Caco-2 (cell line): ENCODE results near the gene RBPJL. TPM values are rescaled to one million over a fixed set of nuclear protein-coding genes. Genes with fewer than 3 reads are reported as not detected.

ENCODE experiments used
- BruUV-seq: library from RNA; stranded (reverse); fragments of 400-500 nt; replicated peaks from 2 replicates; lab custom pipeline; 2021; lab: Mats Ljungman, UMichigan
- CTCF ChIA-PET: fragments of 300-600 bp; sonication (Branson Sonifier 250); formaldehyde crosslinking; loops from one replicate; lab custom pipeline; 2022; ENCODE audit warnings: antibody characterized with exemption; lab: Charles Lee
- POLR2A ChIA-PET: fragments of 300-600 bp; sonication (Branson Sonifier 250); formaldehyde crosslinking; loops from one replicate; lab custom pipeline; 2022; ENCODE audit warnings: antibody characterized with exemption; lab: Charles Lee
- DNase-seq, 2 experiments: peaks; one replicate each; pipeline versions ENCODE4 v3.0.0 to v3.0.0-alpha.2; 2020 to 2022
- H3K27me3 ChIP-seq: replicated peaks from 2 replicates; pipeline ENCODE4 v1.6.0; 2011; ENCODE audit warnings: low read length; ENCODE audit not compliant: control insufficient read depth, insufficient read depth
- H3K36me3 ChIP-seq: 2 replicates; pipeline ENCODE4 v1.5.1; 2011; ENCODE audit warnings: low read length; ENCODE audit not compliant: control insufficient read depth, insufficient read depth
- H3K4me1 ChIP-seq: fragments of 250-450 bp; sonication (Bioruptor Pico); 2 replicates; pipeline ENCODE4 v1.5.1; 2020; ENCODE audit warnings: mild to moderate bottlenecking
- H3K4me3 ChIP-seq: 2 replicates; pipeline ENCODE4 v1.5.1; 2011; ENCODE audit warnings: low read depth, mild to moderate bottlenecking, control low read depth, low read length
- H3K9me3 ChIP-seq: fragments of 250-450 bp; sonication (Bioruptor Pico); 2 replicates; pipeline ENCODE4 v1.5.1; 2020; ENCODE audit warnings: mild to moderate bottlenecking, moderate library complexity
- H3K27ac Mint-ChIP-seq: one replicate; pipeline ENCODE4 v1.8.0; 2022; ENCODE audit warnings: mixed read lengths; ENCODE audit not compliant: unreplicated experiment
- H3K27me3 Mint-ChIP-seq: one replicate; pipeline ENCODE4 v1.8.0; 2022; ENCODE audit warnings: mixed read lengths; ENCODE audit not compliant: insufficient read depth, unreplicated experiment
- H3K36me3 Mint-ChIP-seq: one replicate; pipeline ENCODE4 v1.8.0; 2022; ENCODE audit warnings: mild to moderate bottlenecking, mixed read lengths; ENCODE audit not compliant: insufficient read depth, unreplicated experiment
- H3K4me1 Mint-ChIP-seq: one replicate; pipeline ENCODE4 v1.8.0; 2022; ENCODE audit warnings: low read depth, mixed read lengths; ENCODE audit not compliant: unreplicated experiment
- H3K4me3 Mint-ChIP-seq: one replicate; pipeline ENCODE4 v1.8.0; 2022; ENCODE audit warnings: mild to moderate bottlenecking, moderate library complexity, mixed read lengths; ENCODE audit not compliant: unreplicated experiment
- H3K9me3 Mint-ChIP-seq: one replicate; pipeline ENCODE4 v1.8.0; 2022; ENCODE audit warnings: mixed read lengths; ENCODE audit not compliant: unreplicated experiment
- CTCF ChIP-seq, 2 experiments: fragments of 200-600 bp in 1 of 2; IDR thresholded peaks; 1 replicate in 1 of 2; 2 replicates in 1 of 2; pipeline versions ENCODE4 v1.5.1 to v1.8.0; 2011 to 2022; ENCODE audit warnings: antibody characterized with exemption in 1 of 2, control low read depth in 1 of 2, inconsistent platforms in 1 of 2, low read depth in 1 of 2, low read length in 1 of 2, mild to moderate bottlenecking in 1 of 2, moderate library complexity in 1 of 2; ENCODE audit not compliant: insufficient read depth in 1 of 2, severe bottlenecking in 1 of 2, unreplicated experiment in 1 of 2
- intact Hi-C: fragments of 100-400 bp; cut with micrococcal nuclease; formaldehyde crosslinking; loops from one replicate; pipeline ENCODE4 v1.10.0; 2022; ENCODE audit not compliant: unreplicated experiment
- total RNA-seq: library from RNA; stranded (reverse); gene quantifications from 2 replicates; pipeline ENCODE4 v1.2.3, GENCODE V29; 2022

Gene RBPJL
- total RNA-seq, 1 experiment from 2014 or later = not detected

- H3K27me3 ChIP-seq = peaks cover 4% of the 10 kb centered on the region; the same call in 1 of the 2 replicates
- H3K36me3 Mint-ChIP-seq = no peaks in the 10 kb centered on the region
- no peaks in the 10 kb centered on the region for H3K4me1 ChIP-seq
- ChIA-PET CTCF (interaction anchor here (0.6 to 7.4 kb wide), 19 partner anchors 12 to 644 kb away, joined by 3 to 67 read pairs (median 4); partner anchors contain the start of genes PI3, STK4 and SYS1), POLR2A (no interaction called here)
- peaks cover 15% of the 10 kb centered on the region for H3K9me3 ChIP-seq
- H3K9me3 Mint-ChIP-seq = no peaks in the 10 kb centered on the region
- no peak for TF ChIP-seq CTCF (IDR thresholded peaks at IDR 0.05; ENCODE audit: insufficient read depth in 1 of 2, low read depth in 1 of 2, low read length in 1 of 2, severe bottlenecking in 1 of 2, unreplicated experiment in 1 of 2)
- H3K27ac Mint-ChIP-seq = no peak overlapping the region
- no peaks in the 10 kb centered on the region for H3K4me1 Mint-ChIP-seq
- no peaks in the 10 kb centered on the region for H3K36me3 ChIP-seq
- no peak overlapping the region for H3K4me3 ChIP-seq
- BruUV-seq = no TSS peak
- peaks cover 19% of the 10 kb centered on the region for H3K27me3 Mint-ChIP-seq
- intact Hi-C loops = loop anchor here (1.0 to 5.0 kb wide), 6 partner anchors 55 to 280 kb away; no protein-coding TSS in a partner anchor
- no peak for DNase-seq
- H3K4me3 Mint-ChIP-seq = no peak overlapping the region
Measured at GRCh38 chr20:45291526-45291925, 15.1 kb upstream of the RBPJL start.

- peaks cover 15% of the 10 kb centered on the region for H3K27me3 Mint-ChIP-seq
- no peaks in the 10 kb centered on the region for H3K4me1 Mint-ChIP-seq
- no peak overlapping the region for H3K4me3 ChIP-seq
- no peaks in the 10 kb centered on the region for H3K36me3 ChIP-seq
- ChIA-PET POLR2A (interaction anchor here (0.7 kb wide), 1 partner anchor 65 kb away, joined by 3 read pairs; no protein-coding TSS in a partner anchor), CTCF (interaction anchor here (0.7 to 7.4 kb wide), 14 partner anchors 11 to 696 kb away, joined by 3 to 67 read pairs (median 10); no protein-coding TSS in a partner anchor)
- intact Hi-C loops = loop anchor here (5.0 kb wide), 1 partner anchor 210 kb away; no protein-coding TSS in a partner anchor
- H3K36me3 Mint-ChIP-seq = no peaks in the 10 kb centered on the region
- peak overlapping the region; percentile 72 for H3K4me3 Mint-ChIP-seq
- no peak overlapping the region for H3K27ac Mint-ChIP-seq
- peaks cover 15% of the 10 kb centered on the region for H3K9me3 ChIP-seq
- no peaks in the 10 kb centered on the region for H3K9me3 Mint-ChIP-seq
- BruUV-seq = no TSS peak
- peaks cover 4% of the 10 kb centered on the region; the same call in 1 of the 2 replicates for H3K27me3 ChIP-seq
- DNase-seq = no peak
- no peak for TF ChIP-seq CTCF (IDR thresholded peaks at IDR 0.05; ENCODE audit: insufficient read depth in 1 of 2, low read depth in 1 of 2, low read length in 1 of 2, severe bottlenecking in 1 of 2, unreplicated experiment in 1 of 2)
- H3K4me1 ChIP-seq = no peaks in the 10 kb centered on the region
Measured at GRCh38 chr20:45292343-45292742, 14.3 kb upstream of the RBPJL start.

GRCh38 chr20:45293041-45294002, 13.3 kb upstream of the RBPJL start:
- TF ChIP-seq CTCF (IDR thresholded peaks at IDR 0.05; ENCODE audit: insufficient read depth in 1 of 2, low read depth in 1 of 2, low read length in 1 of 2, severe bottlenecking in 1 of 2, unreplicated experiment in 1 of 2) = peak; percentile 100
- Mint-ChIP-seq H3K27me3 (peaks cover 13% of the 10 kb centered on the region), H3K4me1 (no peaks in the 10 kb centered on the region), H3K27ac (no peak overlapping the region), H3K9me3 (no peaks in the 10 kb centered on the region), H3K4me3 (peak overlapping the region; percentile 72), H3K36me3 (no peaks in the 10 kb centered on the region)
- peak; percentile 90 to 95 for DNase-seq
- 0 out of 2 replicates have a peak, but pooled peaks cover 3% of the 10 kb centered on the region for H3K4me1 ChIP-seq
- CTCF ChIA-PET = interaction anchor here (0.6 to 7.4 kb wide), 50 partner anchors 10 to 478 kb away, joined by 3 to 67 read pairs (median 5); partner anchors contain the start of genes MATN4, PIGT, SLPI and SYS1
- intact Hi-C loops = loop anchor here (5.0 kb wide), 1 partner anchor 211 kb away; no protein-coding TSS in a partner anchor
- H3K9me3 ChIP-seq = peaks cover 15% of the 10 kb centered on the region
- no peaks in the 10 kb centered on the region for H3K36me3 ChIP-seq
- peak overlapping the region; percentile 63 for H3K4me3 ChIP-seq
- POLR2A ChIA-PET = interaction anchor here (0.6 kb wide), 2 partner anchors 69 to 143 kb away, joined by 3 read pairs; no protein-coding TSS in a partner anchor
- no TSS peak for BruUV-seq
- H3K27me3 ChIP-seq = peaks cover 4% of the 10 kb centered on the region; the same call in 1 of the 2 replicates
